ENCODE measurements around the gene GPC5.

GRCh38 chr13:92676246-92676645, 1277.8 kb downstream of the GPC5 start:
- TF ChIP-seq CTCF (IDR thresholded peaks at IDR 0.05; ENCODE audit: low read depth, low read length) (no peak), EZH2phosphoT487 (IDR thresholded peaks at IDR 0.05; ENCODE audit: low read depth) (no peak)

All from OCI-LY3 (cell line).